ENCODE results near the gene PRDM10.

Gene PRDM10

DNA sequence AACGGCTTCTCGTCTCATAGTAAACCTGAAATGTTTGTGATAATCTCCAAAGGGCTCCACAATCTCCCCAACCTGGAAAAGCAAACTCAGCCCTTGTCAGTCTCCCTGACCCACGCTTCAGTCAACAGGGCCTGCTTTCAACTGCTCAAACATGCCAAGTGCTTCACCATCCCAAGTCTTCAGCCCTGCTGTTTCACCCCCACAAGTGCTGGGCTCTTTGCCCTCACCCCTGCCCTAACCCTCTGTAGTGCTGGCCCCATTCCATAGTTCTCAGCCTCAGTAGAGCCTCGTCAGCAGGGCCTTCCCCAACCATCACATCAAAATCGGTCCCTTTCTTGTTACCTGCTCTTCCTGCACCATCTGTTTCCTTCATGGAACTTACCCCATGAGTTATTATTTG is 63.9 kb downstream of the PRDM10 start:
- H3K4me3 ChIP-seq (ENCODE audit: low read depth, low read length) = no peak overlapping the region
- TF ChIP-seq, protein P1, sequence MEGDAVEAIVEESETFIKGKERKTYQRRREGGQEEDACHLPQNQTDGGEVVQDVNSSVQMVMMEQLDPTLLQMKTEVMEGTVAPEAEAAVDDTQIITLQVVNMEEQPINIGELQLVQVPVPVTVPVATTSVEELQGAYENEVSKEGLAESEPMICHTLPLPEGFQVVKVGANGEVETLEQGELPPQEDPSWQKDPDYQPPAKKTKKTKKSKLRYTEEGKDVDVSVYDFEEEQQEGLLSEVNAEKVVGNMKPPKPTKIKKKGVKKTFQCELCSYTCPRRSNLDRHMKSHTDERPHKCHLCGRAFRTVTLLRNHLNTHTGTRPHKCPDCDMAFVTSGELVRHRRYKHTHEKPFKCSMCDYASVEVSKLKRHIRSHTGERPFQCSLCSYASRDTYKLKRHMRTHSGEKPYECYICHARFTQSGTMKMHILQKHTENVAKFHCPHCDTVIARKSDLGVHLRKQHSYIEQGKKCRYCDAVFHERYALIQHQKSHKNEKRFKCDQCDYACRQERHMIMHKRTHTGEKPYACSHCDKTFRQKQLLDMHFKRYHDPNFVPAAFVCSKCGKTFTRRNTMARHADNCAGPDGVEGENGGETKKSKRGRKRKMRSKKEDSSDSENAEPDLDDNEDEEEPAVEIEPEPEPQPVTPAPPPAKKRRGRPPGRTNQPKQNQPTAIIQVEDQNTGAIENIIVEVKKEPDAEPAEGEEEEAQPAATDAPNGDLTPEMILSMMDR (conservative IDR thresholded peaks at IDR 0.05; ENCODE audit: low read depth, low read length) = no peak
- DNase-seq (ENCODE audit: low read depth) = no peak

DNA sequence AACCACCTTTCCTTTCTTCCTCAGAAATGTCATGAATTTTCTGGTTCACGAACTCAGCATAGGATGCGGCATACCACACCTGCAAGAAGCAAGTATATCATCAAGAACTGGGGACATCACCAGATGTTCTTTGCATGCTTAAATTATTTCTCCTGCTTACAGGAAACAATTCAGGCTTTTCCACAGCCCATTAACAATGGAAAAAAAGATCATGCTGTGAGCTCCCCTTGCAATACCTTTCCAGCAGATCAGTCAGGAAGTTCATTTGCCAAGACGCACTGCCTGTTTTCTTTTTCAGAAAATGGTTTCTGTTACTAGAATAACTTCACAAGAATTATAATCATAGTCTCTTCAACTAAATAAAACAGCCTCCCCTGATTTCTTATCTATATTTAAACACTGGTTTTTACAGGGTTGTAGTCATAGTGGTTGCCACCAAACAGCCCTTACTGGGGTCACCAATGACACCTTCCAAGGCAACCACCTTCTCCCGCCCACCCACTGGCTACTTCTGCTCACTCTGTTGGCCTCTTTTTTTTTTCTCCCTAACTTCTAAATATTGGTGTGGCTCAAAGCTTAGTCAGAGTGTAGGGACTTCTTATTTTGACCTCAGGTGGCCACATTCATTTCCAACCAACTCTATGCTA is 64.9 kb downstream of the PRDM10 start:
- no peak overlapping the region for H3K4me3 ChIP-seq (ENCODE audit: low read depth, low read length)
- TF ChIP-seq, protein P1 (conservative IDR thresholded peaks at IDR 0.05; ENCODE audit: low read depth, low read length) = no peak

DNA sequence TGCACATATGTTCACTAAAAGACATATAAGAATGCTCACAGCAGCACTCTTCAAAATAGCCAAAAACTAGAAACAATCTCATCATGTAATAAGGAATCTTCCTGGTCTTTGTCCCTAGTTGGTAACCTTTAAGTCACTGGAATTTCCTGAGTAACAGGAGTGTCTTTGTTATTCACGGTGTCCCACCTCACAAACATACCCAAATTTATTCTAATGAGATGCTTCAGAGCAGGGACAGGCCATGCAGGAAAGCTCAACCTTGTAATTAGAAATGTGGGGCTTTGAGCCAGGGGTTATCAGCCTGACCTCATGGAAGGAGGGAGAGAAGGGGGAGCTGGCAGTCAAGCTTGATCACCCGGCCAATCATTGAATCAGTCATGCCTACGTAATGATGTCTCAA is 66.9 kb downstream of the PRDM10 start:
- no peak overlapping the region for H3K4me3 ChIP-seq (ENCODE audit: low read depth, low read length)
- DNase-seq (ENCODE audit: low read depth) = no peak
- TF ChIP-seq, protein P1 (conservative IDR thresholded peaks at IDR 0.05; ENCODE audit: low read depth, low read length) = no peak

More for the DNA sequence above, 64.9 kb downstream of the PRDM10 start:
- no peak for DNase-seq (ENCODE audit: low read depth)

DNA sequence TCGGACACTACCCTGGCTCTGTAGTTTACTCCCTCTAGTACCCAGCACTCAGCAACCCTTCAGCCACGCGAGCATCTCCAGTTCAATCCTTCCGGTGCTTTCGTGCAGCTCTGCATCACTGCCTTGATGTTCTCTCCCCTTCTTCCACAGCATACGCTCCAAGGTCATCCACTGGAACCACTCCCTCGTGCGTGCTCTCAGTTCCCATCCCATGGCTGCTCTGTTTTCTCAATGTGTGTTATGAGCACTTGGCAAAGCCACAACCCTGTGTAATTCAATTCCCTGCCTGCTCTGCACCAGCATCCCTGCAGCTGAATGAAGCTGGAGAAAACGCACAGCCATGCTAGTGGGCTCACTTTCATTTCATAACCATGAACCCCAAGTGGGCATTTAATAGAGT is 68.7 kb downstream of the PRDM10 start:
- DNase-seq (ENCODE audit: low read depth) = no peak
- H3K4me3 ChIP-seq (ENCODE audit: low read depth, low read length) = no peak overlapping the region
- TF ChIP-seq, protein P1 (conservative IDR thresholded peaks at IDR 0.05; ENCODE audit: low read depth, low read length) = no peak

DNA sequence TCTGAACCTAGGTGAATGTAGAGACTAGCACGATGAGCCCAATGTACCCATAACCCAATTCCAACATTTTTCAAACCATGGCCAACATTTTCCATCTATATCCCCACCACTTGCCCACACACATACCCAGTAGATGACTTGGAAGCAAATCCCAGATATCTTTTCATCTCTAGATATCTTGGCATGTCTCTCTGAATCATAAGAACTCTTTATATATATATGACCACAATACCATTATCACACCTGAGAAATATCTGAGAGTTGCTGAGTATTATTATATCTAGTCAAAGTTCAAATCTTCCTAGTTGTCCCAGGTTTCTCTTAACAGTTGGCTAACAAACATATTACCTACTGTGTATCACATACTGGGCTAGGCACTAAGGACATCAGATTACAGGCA is 69.4 kb downstream of the PRDM10 start:
- no peak overlapping the region for H3K4me3 ChIP-seq (ENCODE audit: low read depth, low read length)
- TF ChIP-seq, protein P1 (conservative IDR thresholded peaks at IDR 0.05; ENCODE audit: low read depth, low read length) = no peak
- DNase-seq (ENCODE audit: low read depth) = no peak

DNA sequence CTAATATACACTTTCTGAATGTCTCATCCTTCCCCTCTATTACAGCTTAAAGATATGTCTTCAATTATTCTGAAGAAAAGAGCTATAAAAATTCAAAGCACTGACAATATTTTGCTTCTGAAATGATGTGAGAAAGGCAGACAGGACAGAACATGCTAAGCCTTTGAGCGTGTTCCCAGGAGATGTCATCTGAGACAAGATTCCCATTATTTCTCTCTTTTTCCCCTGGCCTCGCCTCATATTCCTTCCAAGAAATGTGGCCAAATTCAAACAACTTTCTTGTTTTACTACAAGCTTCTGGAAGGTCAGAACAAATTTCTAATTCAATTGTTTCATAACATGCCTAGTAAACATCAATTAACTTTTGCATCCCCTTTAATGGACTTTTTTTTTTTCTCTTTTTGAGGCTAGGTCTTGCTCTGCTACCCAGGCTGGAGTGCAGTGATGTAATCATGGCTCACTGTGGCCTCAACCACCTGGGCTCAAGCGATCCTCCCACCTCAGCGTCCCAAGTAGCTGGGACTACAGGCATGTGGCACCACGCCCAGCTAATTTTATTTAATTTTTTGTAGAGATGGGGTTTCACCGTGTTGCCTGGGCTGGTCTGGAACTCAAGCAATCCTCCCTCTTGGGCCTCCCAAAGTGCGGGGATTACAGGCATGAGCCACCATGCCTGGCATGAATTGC is 70.1 kb downstream of the PRDM10 start:
- TF ChIP-seq, protein P1 (conservative IDR thresholded peaks at IDR 0.05; ENCODE audit: low read depth, low read length) = no peak
- H3K4me3 ChIP-seq (ENCODE audit: low read depth, low read length) = no peak overlapping the region
- DNase-seq (ENCODE audit: low read depth) = no peak

DNA sequence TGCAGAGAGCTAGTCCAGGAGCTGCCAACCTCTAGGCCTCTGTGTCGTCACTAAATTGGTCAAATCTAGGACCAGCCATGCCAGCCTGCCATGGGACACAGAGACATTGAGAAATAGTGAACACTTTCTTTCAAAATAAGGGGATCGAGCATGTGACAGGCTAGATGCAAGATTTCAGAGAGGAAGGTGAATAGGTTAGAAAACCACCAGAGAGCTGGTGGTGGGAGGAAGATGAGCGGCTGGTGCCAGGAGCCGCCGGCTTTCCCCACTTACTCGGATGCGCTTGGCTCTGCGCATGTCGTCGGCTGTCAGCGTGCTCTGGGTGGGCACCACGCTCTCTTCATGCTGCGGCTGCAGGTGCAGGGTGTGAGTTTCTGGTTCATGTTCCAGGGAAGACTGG is 71.9 kb downstream of the PRDM10 start:
- H3K4me3 ChIP-seq (ENCODE audit: low read depth, low read length) = no peak overlapping the region
- no peak for DNase-seq (ENCODE audit: low read depth)
- TF ChIP-seq, protein P1 (conservative IDR thresholded peaks at IDR 0.05; ENCODE audit: low read depth, low read length) = no peak
